Cardiac septum (tissue), 1 donor: ENCODE data around the gene ADRA2B. TPM values are rescaled to one million over a fixed set of nuclear protein-coding genes. Genes with fewer than 3 reads are reported as not detected.
"Not testable (repeated sequence)": the region's sequence is repeated elsewhere in the genome, so short reads cannot be mapped to it uniquely, and the experiment has no call there.

Experiments
- DNase-seq: peaks from one replicate; pipeline ENCODE4 v3.0.0-alpha.2; 2020; ENCODE audit warnings: low spot score
- intact Hi-C: fragments of 100-400 bp; cut with DNase I; formaldehyde crosslinking; loops from one replicate; pipeline ENCODE4 v1.14.0; 2022
- total RNA-seq: library from RNA; stranded (reverse); fragmentation: NEBNext Ultra II Directional; extraction: Animal tissue kit (Norgen Biotek cat#: 25700); gene quantifications from one replicate; pipeline ENCODE4 v1.2.1, GENCODE V29; 2021
- donor health status: DM: no; HTN: no; CAD: no.

Gene ADRA2B
- total RNA-seq, 1 donor from 2014 or later, result 5.5 TPM

DNA sequence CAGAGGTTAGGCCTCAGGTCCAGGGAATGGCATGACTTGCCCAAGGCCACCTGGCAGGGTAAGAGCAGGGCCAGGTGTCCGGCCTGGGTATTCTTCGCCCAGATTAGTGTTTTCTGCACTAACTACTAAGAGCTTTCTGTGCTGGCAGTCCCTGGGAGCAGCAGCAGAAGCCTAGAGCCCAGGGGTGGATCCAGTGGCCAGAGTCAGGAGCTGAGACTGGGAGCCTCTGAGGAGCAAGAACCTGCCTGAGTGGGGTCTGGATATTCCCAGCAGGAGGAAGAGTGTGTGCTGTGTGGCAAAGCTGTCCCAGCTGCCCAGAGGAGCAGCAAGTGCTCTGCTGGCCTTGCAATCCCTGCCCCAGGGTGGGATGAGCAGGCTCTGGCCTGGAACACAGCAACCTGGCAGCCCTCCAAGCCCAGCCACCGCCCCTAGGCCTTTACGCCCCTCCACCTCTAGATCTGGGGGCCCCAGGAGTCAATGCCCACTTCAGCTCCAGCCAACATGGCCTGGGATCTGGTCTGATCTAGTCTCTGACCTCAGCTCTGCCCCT is 50.9 kb downstream of the ADRA2B start:
- DNase-seq, result peak; percentile 75
- intact Hi-C loops, result loop anchor here (10.0 kb wide), 3 partner anchors 49 to 1629 kb away; partner anchors contain the start of genes ADRA2B and COX5B

- not testable (repeated sequence) for DNase-seq
- intact Hi-C loops, result loop anchor here (10.0 kb wide), 3 partner anchors 50 to 1630 kb away; partner anchors contain the start of genes ADRA2B and COX5B
These were observed 51.6 kb downstream of the ADRA2B start for GRCh38 chr2:96064760-96065159.

GRCh38 chr2:96064047-96064675 is 52.2 kb downstream of the ADRA2B start:
- intact Hi-C loops, result loop anchor here (10.0 kb wide), 3 partner anchors 51 to 1631 kb away; partner anchors contain the start of genes ADRA2B and COX5B
- DNase-seq, result not testable (repeated sequence)

DNA sequence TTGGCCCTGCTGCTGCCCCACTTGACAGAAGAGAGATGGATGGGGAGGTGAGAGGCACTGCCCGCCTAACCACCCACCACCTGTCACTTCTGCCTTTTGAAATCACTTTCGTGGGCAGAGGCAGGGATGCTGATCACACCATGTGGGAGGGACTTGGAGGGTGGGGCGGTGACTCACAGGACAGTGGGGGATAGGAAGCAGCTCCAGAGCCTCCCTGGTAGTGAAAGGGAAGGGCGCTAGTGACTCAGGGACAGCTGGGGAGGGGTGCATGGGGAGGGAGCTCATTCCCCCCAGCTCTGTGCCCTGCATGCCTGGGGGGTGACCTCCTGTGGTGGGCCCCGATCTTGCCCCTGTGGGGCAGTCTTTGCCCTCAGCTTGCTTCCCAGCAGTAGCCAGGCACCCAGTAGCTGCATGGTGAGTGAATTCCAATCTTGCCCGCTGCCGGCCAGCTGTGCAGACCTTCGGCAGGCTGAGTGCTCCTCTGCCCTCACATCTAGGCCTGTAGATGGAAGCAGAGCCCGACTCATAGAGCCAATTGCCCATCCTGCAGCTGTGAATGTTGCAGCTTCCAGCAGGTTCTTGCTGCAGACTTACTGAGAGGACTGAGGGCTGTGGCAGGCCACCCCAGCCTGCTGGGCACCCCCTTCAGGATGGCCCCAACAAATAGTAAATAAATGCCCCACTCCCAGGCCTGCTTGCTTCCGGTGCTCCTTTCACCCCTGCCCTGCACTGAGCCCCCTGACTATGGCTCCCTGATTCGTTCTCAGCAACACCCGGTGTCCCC is 53.1 kb downstream of the ADRA2B start:
- intact Hi-C loops, result loop anchor here (10.0 kb wide), 3 partner anchors 51 to 1631 kb away; partner anchors contain the start of genes ADRA2B and COX5B
- peak; percentile 78 for DNase-seq

Other genes with a start within 250 kb of the ADRA2B start
- 9.2 TPM for gene ANKRD36C, start 124.7 kb downstream of the ADRA2B start, total RNA-seq
- gene GPAT2, start 81.7 kb downstream of the ADRA2B start, total RNA-seq, result 6.6 TPM
- not detected for gene ASTL, start 21.9 kb upstream of the ADRA2B start, total RNA-seq
- gene DUSP2, start 28.9 kb upstream of the ADRA2B start, total RNA-seq, result 1.3 TPM
- gene STARD7, start 92.3 kb upstream of the ADRA2B start, total RNA-seq, result 142 TPM
- gene TMEM127, start 149.4 kb upstream of the ADRA2B start, total RNA-seq, result 92.7 TPM
- gene CIAO1, start 149.7 kb upstream of the ADRA2B start, total RNA-seq, result 56.1 TPM
- 62.2 TPM for gene SNRNP200, start 189.0 kb upstream of the ADRA2B start, total RNA-seq
- 0.83 TPM for gene ITPRIPL1, start 208.7 kb upstream of the ADRA2B start, total RNA-seq
- gene NCAPH, start 219.2 kb upstream of the ADRA2B start, total RNA-seq, result 0.32 TPM